Measurements from ENCODE around the gene NPDC1.
A peak's percentile ranks its signal among the peaks of the same experiment; 100 is the strongest.
"Not testable (repeated sequence)": the region's sequence is repeated elsewhere in the genome, so short reads cannot be mapped to it uniquely, and the experiment has no call there.

Gene NPDC1

GRCh38 chr9:137074657-137075274, 28.8 kb upstream of the NPDC1 start:
- no peak for DNase-seq

- DNase-seq = no peak
Observed at GRCh38 chr9:137073992-137074399, 28.0 kb upstream of the NPDC1 start.

- no peak for DNase-seq
Observed at GRCh38 chr9:137071282-137071681, 25.3 kb upstream of the NPDC1 start.

- DNase-seq = no peak
Observed at GRCh38 chr9:137070906-137071275, 24.9 kb upstream of the NPDC1 start.

GRCh38 chr9:137070201-137070905, 24.4 kb upstream of the NPDC1 start, which contains the start of gene SAPCD2:
Gene SAPCD2 (minus strand): TSS chr9:137070557. CDS start chr9:137070460, 97 bp downstream.
- peak; percentile 92 for DNase-seq

GRCh38 chr9:137069508-137070091, 23.6 kb upstream of the NPDC1 start:
- DNase-seq = no peak

- DNase-seq = no peak
Observed at GRCh38 chr9:137068539-137069507, 22.8 kb upstream of the NPDC1 start.

- peak; percentile 75 for DNase-seq
Observed at GRCh38 chr9:137067860-137068538, 22.0 kb upstream of the NPDC1 start.

- DNase-seq = no peak
Observed at GRCh38 chr9:137066096-137066861, 20.3 kb upstream of the NPDC1 start.

GRCh38 chr9:137065336-137065967, 19.5 kb upstream of the NPDC1 start:
- DNase-seq = no peak

GRCh38 chr9:137064880-137065164, 18.8 kb upstream of the NPDC1 start:
- no peak for DNase-seq

- peak; percentile 79 for DNase-seq
Observed at GRCh38 chr9:137064027-137064879, 18.3 kb upstream of the NPDC1 start.

- no peak for DNase-seq
Observed at GRCh38 chr9:137063311-137064026, 17.5 kb upstream of the NPDC1 start.

- DNase-seq = not testable (repeated sequence)
Observed at GRCh38 chr9:137062798-137063197, 16.8 kb upstream of the NPDC1 start.

GRCh38 chr9:137062384-137062783, 16.4 kb upstream of the NPDC1 start:
- no peak for DNase-seq

GRCh38 chr9:137058521-137059234, 12.7 kb upstream of the NPDC1 start:
- DNase-seq = no peak

- DNase-seq = no peak
Observed at GRCh38 chr9:137057545-137057944, 11.6 kb upstream of the NPDC1 start.

- DNase-seq = no peak
Observed at GRCh38 chr9:137056739-137057415, 10.9 kb upstream of the NPDC1 start.
